SKM-1 (cell line): ENCODE measurements around the gene RNASE9.
"Not testable (repeated sequence)": the region's sequence is repeated elsewhere in the genome, so short reads cannot be mapped to it uniquely, and the experiment has no call there.

Experiments
- DNase-seq: peaks from one replicate; lab custom pipeline; 2025; ENCODE audit not compliant: unreplicated experiment; lab: John Stamatoyannopoulos, UW

RNASE9 gene

GRCh38 chr14:20560961-20561360 is at the start of gene RNASE9:
RNASE9 (minus strand) TSS chr14:20561047.
- DNase-seq = no peak

GRCh38 chr14:20610002-20610765 is 49.3 kb upstream of the RNASE9 start:
- peak; percentile 30 for DNase-seq

- peak; percentile 59 for DNase-seq
Observed at GRCh38 chr14:20609215-20610001, 48.6 kb upstream of the RNASE9 start.

GRCh38 chr14:20608383-20609110 is 47.7 kb upstream of the RNASE9 start:
- DNase-seq = no peak

- DNase-seq = no peak
Observed at GRCh38 chr14:20607617-20608016, 46.8 kb upstream of the RNASE9 start.

GRCh38 chr14:20606902-20607242 is 46.0 kb upstream of the RNASE9 start:
- DNase-seq = no peak

GRCh38 chr14:20606190-20606901 is 45.5 kb upstream of the RNASE9 start:
- DNase-seq = peak; percentile 0

- DNase-seq = no peak
Observed at GRCh38 chr14:20603813-20604690, 43.2 kb upstream of the RNASE9 start.

GRCh38 chr14:20602583-20602982 is 41.7 kb upstream of the RNASE9 start:
- DNase-seq = no peak

- no peak for DNase-seq
Observed at GRCh38 chr14:20601522-20601921, 40.7 kb upstream of the RNASE9 start.

- no peak for DNase-seq
Observed at GRCh38 chr14:20597108-20597507, 36.3 kb upstream of the RNASE9 start.

GRCh38 chr14:20595726-20596125 is 34.9 kb upstream of the RNASE9 start:
- DNase-seq = not testable (repeated sequence)

GRCh38 chr14:20592574-20592973 is 31.7 kb upstream of the RNASE9 start:
- no peak for DNase-seq

GRCh38 chr14:20591235-20591634 is 30.4 kb upstream of the RNASE9 start, which contains the start of gene RNASE12:
RNASE12 (minus strand) TSS chr14:20591376; CDS start chr14:20590723, 653 bp downstream.
- DNase-seq = no peak

- no peak for DNase-seq
Observed at GRCh38 chr14:20587489-20588154, 26.8 kb upstream of the RNASE9 start, which contains the start of gene RNASE11. RNASE11 (minus strand) TSS chr14:20588001.

- DNase-seq = no peak
Observed at GRCh38 chr14:20583908-20584307, 23.1 kb upstream of the RNASE9 start.

- DNase-seq = no peak
Observed at GRCh38 chr14:20583142-20583541, 22.3 kb upstream of the RNASE9 start.

- DNase-seq = no peak
Observed at GRCh38 chr14:20580242-20580641, 19.4 kb upstream of the RNASE9 start.

GRCh38 chr14:20578784-20579502 is 18.1 kb upstream of the RNASE9 start:
- DNase-seq = no peak
